Hypothalamus (tissue), 51 donors: ENCODE results near the gene LYG2.
"Not testable (repeated sequence)": the region's sequence is repeated elsewhere in the genome, so short reads cannot be mapped to it uniquely, and the experiment has no call there.

Experiments used
- DNase-seq, 51 donors: peaks; one replicate each; lab custom pipeline; 2025; lab: John Stamatoyannopoulos, UW

LYG2 gene

GRCh38 chr2:99255491-99256318, at the start of gene LYG2:
LYG2 (minus strand) TSS chr2:99255666; CDS start chr2:99254260, 1,406 bp downstream.
- no peak for DNase-seq

GRCh38 chr2:99301097-99301496, 45.6 kb upstream of the LYG2 start, which contains the start of gene LYG1:
LYG1 (minus strand) TSS chr2:99301197; CDS start chr2:99295670, 5,527 bp downstream.
- DNase-seq: not testable (repeated sequence)

- no peak for DNase-seq
Measured at GRCh38 chr2:99299580-99299979, 44.1 kb upstream of the LYG2 start.

- no peak for DNase-seq
Measured at GRCh38 chr2:99297994-99298393, 42.5 kb upstream of the LYG2 start.

GRCh38 chr2:99285526-99285925, 30.1 kb upstream of the LYG2 start:
- DNase-seq: no peak

GRCh38 chr2:99279969-99280695, 24.7 kb upstream of the LYG2 start:
- no peak for DNase-seq

- DNase-seq: no peak
Measured at GRCh38 chr2:99278793-99279291, 23.4 kb upstream of the LYG2 start.

GRCh38 chr2:99278195-99278765, 22.8 kb upstream of the LYG2 start:
- DNase-seq: not testable (repeated sequence)

- no peak for DNase-seq
Measured at GRCh38 chr2:99275882-99276281, 20.4 kb upstream of the LYG2 start.

GRCh38 chr2:99261242-99261641, 5.8 kb upstream of the LYG2 start:
- no peak for DNase-seq

GRCh38 chr2:99260184-99260583, 4.7 kb upstream of the LYG2 start:
- DNase-seq: no peak

GRCh38 chr2:99259465-99259864, 4.0 kb upstream of the LYG2 start:
- no peak for DNase-seq

- no peak for DNase-seq
Measured at GRCh38 chr2:99256677-99257076, 1.2 kb upstream of the LYG2 start.

- no peak for DNase-seq
Measured at GRCh38 chr2:99249951-99250350, 5.5 kb downstream of the LYG2 start.

- DNase-seq: no peak
Measured at GRCh38 chr2:99242151-99242550, 13.3 kb downstream of the LYG2 start.

GRCh38 chr2:99240431-99240830, 15.0 kb downstream of the LYG2 start:
- DNase-seq: no peak

GRCh38 chr2:99238599-99238998, 16.9 kb downstream of the LYG2 start:
- DNase-seq: no peak

GRCh38 chr2:99233177-99233576, 22.3 kb downstream of the LYG2 start:
- DNase-seq: not testable (repeated sequence)

- no peak for DNase-seq
Measured at GRCh38 chr2:99217929-99218501, 37.5 kb downstream of the LYG2 start.

GRCh38 chr2:99216096-99216495, 39.4 kb downstream of the LYG2 start:
- no peak for DNase-seq

- no peak for DNase-seq
Measured at GRCh38 chr2:99205491-99205890, 50.0 kb downstream of the LYG2 start.
